HepG2 (cell line): Measurements from ENCODE around the gene SLC44A4. TPM values are rescaled to one million over a fixed set of nuclear protein-coding genes. Genes with fewer than 3 reads are reported as not detected.

Experiments
- HHEX ChIP-seq: IDR thresholded peaks from 2 replicates; pipeline ENCODE4 v1.6.1; 2016; ENCODE audit warnings: control low read depth
- SKIL ChIP-seq: sonication (generic); formaldehyde crosslinking; IDR thresholded peaks from 2 replicates; pipeline ENCODE4 v1.8.0; 2022; ENCODE audit warnings: missing genetic modification reagents, mild to moderate bottlenecking, moderate library complexity, borderline replicate concordance
- UBTF ChIP-seq: sonication (generic); formaldehyde crosslinking; IDR thresholded peaks from 2 replicates; pipeline ENCODE4 v1.4.0; 2020; ENCODE audit warnings: mild to moderate bottlenecking, missing genetic modification reagents
- ZBTB25 ChIP-seq: IDR thresholded peaks from 2 replicates; pipeline ENCODE4 v1.6.1; 2018; ENCODE audit warnings: missing genetic modification reagents
- ZBTB46 ChIP-seq: sonication (generic); formaldehyde crosslinking; IDR thresholded peaks from 2 replicates; pipeline ENCODE4 v1.4.0; 2020; ENCODE audit warnings: mild to moderate bottlenecking, missing genetic modification reagents, borderline replicate concordance
- ZNF142 ChIP-seq: sonication (generic); formaldehyde crosslinking; IDR thresholded peaks from 2 replicates; pipeline ENCODE4 v1.4.0; 2020; ENCODE audit warnings: missing genetic modification reagents
- ZNF292 ChIP-seq: sonication (generic); formaldehyde crosslinking; IDR thresholded peaks from 2 replicates; pipeline ENCODE4 v1.8.1; 2022; ENCODE audit warnings: mild to moderate bottlenecking, low read depth, missing genetic modification reagents, borderline replicate concordance
- ZNF510 ChIP-seq: sonication (generic); formaldehyde crosslinking; IDR thresholded peaks from 2 replicates; pipeline ENCODE4 v1.4.0; 2020; ENCODE audit warnings: low read depth, mild to moderate bottlenecking, missing genetic modification reagents
- ZNF644 ChIP-seq: IDR thresholded peaks from 2 replicates; pipeline ENCODE4 v1.6.1; 2016; ENCODE audit warnings: low read depth
- ZNF720 ChIP-seq: sonication (generic); formaldehyde crosslinking; IDR thresholded peaks from 2 replicates; pipeline ENCODE4 v1.4.0; 2020; ENCODE audit warnings: missing genetic modification reagents
- polyA plus RNA-seq, 8 experiments: library from polyadenylated mRNA; depleted of rRNA in 3 of 8; stranded (reverse) in 7 of 8; unstranded in 1 of 8; fragments of >200 nt; fragmentation: Illumina TruSeq in 4 of 8; extraction: Trizol in 4 of 8; gene quantifications; 2 replicates each; pipeline versions ENCODE4 v1.2.1 to v1.2.3, GENCODE V29; 2011 to 2016; ENCODE audit warnings: low read depth in 4 of 8, missing spikeins in 1 of 8, mixed read lengths in 1 of 8; ENCODE audit not compliant: insufficient read depth in 1 of 8
- total RNA-seq, 5 experiments: library from RNA; depleted of rRNA; stranded (reverse); fragments of >200 nt; fragmentation: Illumina TruSeq; extraction: Trizol; gene quantifications; 2 replicates each; pipeline ENCODE4 v1.2.3, GENCODE V29; 2016; ENCODE audit warnings: low read depth in 1 of 5

Gene SLC44A4
- total and polyA plus RNA-seq, 2 of the 13 experiments (the other 11 are each of a cell fraction or from before 2014, with no cell fraction given) = 3.5 to 5.9 TPM

- TF ChIP-seq ZNF644 (CRISPR knock-in tag) (no peak), ZNF720 (CRISPR knock-in tag) (peak; percentile 63; the same call in 1 of the 2 replicates), SKIL (CRISPR knock-in tag) (no peak), ZNF142 (CRISPR knock-in tag) (peak; percentile 56; the same call in 1 of the 2 replicates), HHEX (CRISPR knock-in tag) (no peak), ZBTB25 (CRISPR knock-in tag) (peak; percentile 84), ZBTB46 (CRISPR knock-in tag) (no peak), ZNF292 (CRISPR knock-in tag) (0 out of 2 replicates have a peak, but pooled peaks have one; percentile 28), ZNF510 (no peak), UBTF (CRISPR knock-in tag) (peak; percentile 92)
These were observed 51.3 kb downstream of the SLC44A4 start, which contains the start of gene HSPA1B (continued) for GRCh38 chr6:31827286-31828079.
